SK-N-SH treated with all-trans-retinoic acid at 6 μM for 48 hours (cell line): ENCODE results near the gene ELF1.

ENCODE experiments used
- CREB5 ChIP-seq: fragments of 250-450 bp; sonication (Bioruptor Pico); IDR thresholded peaks from 2 replicates; pipeline ENCODE4 v1.5.1; 2020; ENCODE audit warnings: low read depth, mild to moderate bottlenecking, moderate library complexity
- CSDC2 ChIP-seq: fragments of 250-450 bp; sonication (Bioruptor Pico); IDR thresholded peaks from 2 replicates; pipeline ENCODE4 v1.5.0; 2020; ENCODE audit warnings: mild to moderate bottlenecking, moderate library complexity
- GLIS3 ChIP-seq: fragments of 250-450 bp; sonication (Bioruptor Pico); IDR thresholded peaks from 2 replicates; pipeline ENCODE4 v1.5.0; 2020; ENCODE audit warnings: mild to moderate bottlenecking, moderate library complexity
- ISL1 ChIP-seq: fragments of 250-450 bp; sonication (Bioruptor Pico); IDR thresholded peaks from 2 replicates; pipeline ENCODE4 v2.1.2; 2022; ENCODE audit warnings: mild to moderate bottlenecking, moderate library complexity
- OSR1 ChIP-seq: fragments of 250-450 bp; sonication (Bioruptor Pico); IDR thresholded peaks from 2 replicates; pipeline ENCODE4 v1.8.0; 2022; ENCODE audit warnings: moderate library complexity, mild to moderate bottlenecking, inconsistent platforms
- PATZ1 ChIP-seq: fragments of 250-450 bp; sonication (Bioruptor Pico); IDR thresholded peaks from 2 replicates; pipeline ENCODE4 v1.8.0; 2020; ENCODE audit warnings: mild to moderate bottlenecking, moderate library complexity, borderline replicate concordance
- POU6F1 ChIP-seq: fragments of 250-450 bp; sonication (Bioruptor Pico); IDR thresholded peaks from 2 replicates; pipeline ENCODE4 v1.8.0; 2021; ENCODE audit warnings: low read depth, mild to moderate bottlenecking, moderate library complexity, borderline replicate concordance
- PPARA ChIP-seq: fragments of 250-450 bp; sonication (Bioruptor Pico); IDR thresholded peaks from 2 replicates; pipeline ENCODE4 v1.5.0; 2020; ENCODE audit warnings: mild to moderate bottlenecking, borderline replicate concordance
- TCF4 ChIP-seq: fragments of 250-450 bp; sonication (Bioruptor Pico); IDR thresholded peaks from 2 replicates; pipeline ENCODE4 v1.8.0; 2021; ENCODE audit warnings: mild to moderate bottlenecking, moderate library complexity, borderline replicate concordance
- TOX ChIP-seq: fragments of 250-450 bp; sonication (Bioruptor Pico); IDR thresholded peaks from 2 replicates; pipeline ENCODE4 v1.8.0; 2021; ENCODE audit warnings: mild to moderate bottlenecking, moderate library complexity, borderline replicate concordance
- ZC3H10 ChIP-seq: fragments of 250-450 bp; sonication (Bioruptor Pico); IDR thresholded peaks from 2 replicates; pipeline ENCODE4 v1.5.1; 2021; ENCODE audit warnings: mild to moderate bottlenecking, moderate library complexity
- ZNF565 ChIP-seq: fragments of 450-650 bp; formaldehyde crosslinking; conservative IDR thresholded peaks from 2 replicates; pipeline ENCODE4 v1.5.0; 2020; ENCODE audit warnings: low read depth, mild to moderate bottlenecking, moderate library complexity

- TF ChIP-seq PATZ1 (CRISPR knock-in tag) (no peak), OSR1 (CRISPR knock-in tag) (no peak), TOX (CRISPR knock-in tag) (no peak), CREB5 (no peak), POU6F1 (CRISPR knock-in tag) (no peak), GLIS3 (CRISPR knock-in tag) (no peak), PPARA (no peak), CSDC2 (CRISPR knock-in tag) (no peak), ZNF565 (CRISPR knock-in tag) (no peak), ISL1 (CRISPR knock-in tag) (no peak), TCF4 (CRISPR knock-in tag) (no peak), ZC3H10 (CRISPR knock-in tag) (no peak)
Measured at GRCh38 chr13:40932252-40932651, 86.9 kb downstream of the ELF1 start.
